Right renal pelvis (tissue), 4 donors: Measurements from ENCODE around the gene B4GALNT2. TPM values are rescaled to one million over a fixed set of nuclear protein-coding genes. Genes with fewer than 3 reads are reported as not detected.

Experiments used
- DNase-seq, 4 donors: peaks; one replicate each; pipeline ENCODE4 v3.0.0-alpha.2; 2013; ENCODE audit warnings: low read depth in 4 of 4, low spot score in 3 of 4, missing footprints in 1 of 4
- polyA plus RNA-seq, 4 donors: library from polyadenylated mRNA; unstranded; fragments of 120-200 nt; gene quantifications; one replicate each; pipeline ENCODE4 v1.2.1, GENCODE V29; 2013; ENCODE audit not compliant: insufficient read length in 4 of 4

B4GALNT2 gene
- polyA plus RNA-seq, 4 donors: 0.38 to 1.5 (median 0.75) TPM

- no peak for DNase-seq
Observed at GRCh38 chr17:49203796-49204195, 71.2 kb downstream of the B4GALNT2 start.

DNA sequence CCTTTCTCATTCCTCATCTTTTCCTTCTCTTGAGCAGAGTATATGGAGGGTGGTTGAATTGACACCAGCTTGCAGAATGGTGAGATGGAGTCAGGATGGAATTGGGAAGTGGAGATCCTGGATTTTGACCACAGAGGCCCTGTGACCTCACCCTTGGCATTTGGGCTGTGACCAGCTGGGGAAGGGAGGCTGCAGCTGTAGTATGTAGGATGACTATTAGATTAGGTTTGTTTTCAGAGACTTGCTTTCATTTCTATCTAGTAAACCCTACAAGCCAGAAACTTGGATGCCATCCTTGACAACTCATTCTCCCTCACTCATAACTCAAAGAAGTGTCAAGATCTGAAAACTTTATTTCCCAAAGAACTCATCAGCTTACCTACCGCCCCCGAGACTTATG, 71.9 kb downstream of the B4GALNT2 start:
- DNase-seq: no peak

- no peak for DNase-seq
Observed at GRCh38 chr17:49209061-49209571, 76.5 kb downstream of the B4GALNT2 start.

DNA sequence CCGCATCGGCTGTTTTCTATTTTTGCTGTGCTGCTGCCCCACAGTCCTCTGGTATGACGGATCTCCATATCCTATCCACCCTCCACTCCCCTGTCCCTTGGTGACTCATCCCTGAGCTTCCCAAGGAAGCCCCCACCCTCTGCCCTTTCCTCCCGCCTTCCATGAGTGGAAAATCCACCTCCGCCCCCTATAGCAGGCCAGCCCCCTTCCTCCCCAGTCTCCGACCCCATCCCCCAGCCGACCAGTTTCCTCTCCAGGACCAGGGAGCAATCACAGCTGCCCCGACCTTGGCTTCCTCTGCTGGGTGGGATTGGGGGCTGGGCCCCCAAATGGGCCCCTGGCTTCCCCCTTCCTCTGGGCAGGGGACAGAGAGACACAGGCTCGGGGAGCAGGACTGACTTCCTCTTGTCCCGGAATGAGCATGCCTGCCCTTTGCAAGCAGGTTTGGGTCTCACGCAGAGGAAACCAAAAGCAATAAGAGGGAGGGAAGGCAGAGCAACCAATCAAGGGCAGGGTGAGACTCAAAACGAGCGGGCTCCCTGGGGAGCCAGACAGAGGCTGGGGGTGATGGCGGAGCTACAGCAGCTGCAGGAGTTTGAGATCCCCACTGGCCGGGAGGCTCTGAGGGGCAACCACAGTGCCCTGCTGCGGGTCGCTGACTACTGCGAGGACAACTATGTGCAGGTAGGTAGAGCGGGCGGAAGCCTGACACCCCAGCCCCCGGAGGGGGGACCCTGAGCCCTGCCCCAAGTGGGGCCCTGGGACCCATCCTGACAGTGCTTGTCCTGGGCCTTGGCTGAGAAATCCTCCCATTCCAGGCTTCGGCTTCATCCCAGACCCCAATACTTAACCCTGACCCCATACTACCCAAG, 77.8 kb downstream of the B4GALNT2 start, which contains the start of the genes ABI3 and GNGT2:
Gene ABI3, plus strand, starts transcription at position 550 of the 872 bp plus-strand sequence. Its CDS starts 18 bp downstream, at position 568.
Gene GNGT2, minus strand, starts transcription at position 417 of the 872 bp plus-strand sequence. CDS start 3,152 bp downstream, outside the sequence.
- DNase-seq: no peak

GRCh38 chr17:49213399-49213798, 80.8 kb downstream of the B4GALNT2 start:
- DNase-seq: no peak

GRCh38 chr17:49213847-49214246, 81.3 kb downstream of the B4GALNT2 start:
- DNase-seq: no peak

- DNase-seq: no peak
Observed at GRCh38 chr17:49214676-49215360, 82.2 kb downstream of the B4GALNT2 start.

DNA sequence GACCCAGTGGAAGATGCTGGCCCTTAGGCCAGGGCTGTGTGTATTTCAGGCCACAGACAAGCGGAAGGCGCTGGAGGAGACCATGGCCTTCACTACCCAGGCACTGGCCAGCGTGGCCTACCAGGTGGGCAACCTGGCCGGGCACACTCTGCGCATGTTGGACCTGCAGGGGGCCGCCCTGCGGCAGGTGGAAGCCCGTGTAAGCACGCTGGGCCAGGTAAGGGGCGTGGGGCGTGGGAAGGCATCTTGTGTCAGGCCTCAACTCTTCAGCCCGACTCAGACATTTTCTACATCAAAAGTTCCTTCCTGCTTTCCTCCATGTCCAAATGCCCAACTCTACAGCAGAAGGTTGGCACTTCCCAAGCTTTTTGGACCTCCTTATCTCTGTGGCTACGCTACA, 83.9 kb downstream of the B4GALNT2 start:
- DNase-seq: no peak

- DNase-seq: no peak
Observed at GRCh38 chr17:49216953-49217650, 84.5 kb downstream of the B4GALNT2 start.

GRCh38 chr17:49217651-49218413, 85.3 kb downstream of the B4GALNT2 start:
- no peak for DNase-seq

DNA sequence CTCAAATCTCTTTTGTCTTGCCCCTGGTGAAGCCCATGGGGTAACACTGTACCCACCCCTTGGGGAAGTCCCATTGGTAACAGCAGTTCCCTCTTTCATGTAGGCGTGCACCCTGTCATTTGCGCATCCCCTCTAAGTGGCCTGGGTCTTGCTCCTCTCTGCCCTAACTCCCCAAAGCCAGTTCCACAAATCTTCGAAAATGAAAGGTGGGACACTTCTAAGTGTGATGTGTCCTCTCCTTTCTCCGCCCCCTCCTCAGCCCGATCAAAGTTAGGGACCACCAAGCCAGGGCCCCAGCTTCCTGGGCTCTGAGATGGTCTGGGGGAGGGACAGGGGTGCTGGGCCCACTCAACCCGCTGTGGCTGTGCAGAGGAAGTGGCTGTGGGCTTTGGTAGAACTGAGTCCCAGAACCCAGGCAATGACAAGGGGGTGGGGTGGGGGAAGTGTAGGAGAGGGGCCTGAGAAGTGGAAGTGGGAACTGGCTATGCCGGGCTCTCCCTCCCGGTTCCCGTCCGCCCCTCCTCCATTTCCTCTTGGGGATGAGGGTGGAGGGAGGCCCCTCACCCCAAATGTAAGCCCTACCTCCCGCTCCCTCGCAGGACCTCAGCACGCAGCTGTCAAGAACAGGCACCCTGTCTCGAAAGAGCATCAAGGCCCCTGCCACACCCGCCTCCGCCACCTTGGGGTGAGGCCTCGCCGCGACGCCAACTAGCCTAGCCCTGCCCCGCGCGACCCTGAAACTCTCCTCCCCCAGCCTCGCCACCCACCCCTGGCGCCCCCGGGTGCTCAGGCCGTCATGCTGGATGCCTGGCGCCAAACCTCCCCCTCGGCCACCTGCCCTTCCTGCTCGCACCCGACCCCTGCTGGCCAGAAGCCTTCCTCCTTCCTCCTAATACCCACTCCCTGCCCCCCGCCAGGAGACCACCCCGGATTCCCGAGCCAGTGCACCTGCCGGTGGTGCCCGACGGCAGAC, 86.7 kb downstream of the B4GALNT2 start:
- no peak for DNase-seq

GRCh38 chr17:49219987-49220386, 87.4 kb downstream of the B4GALNT2 start:
- no peak for DNase-seq

- no peak for DNase-seq
Observed at GRCh38 chr17:49223168-49223516, 90.6 kb downstream of the B4GALNT2 start.

- no peak for DNase-seq
Observed at GRCh38 chr17:49223517-49224197, 91.1 kb downstream of the B4GALNT2 start.

- DNase-seq: no peak
Observed at GRCh38 chr17:49224198-49224996, 91.8 kb downstream of the B4GALNT2 start.

DNA sequence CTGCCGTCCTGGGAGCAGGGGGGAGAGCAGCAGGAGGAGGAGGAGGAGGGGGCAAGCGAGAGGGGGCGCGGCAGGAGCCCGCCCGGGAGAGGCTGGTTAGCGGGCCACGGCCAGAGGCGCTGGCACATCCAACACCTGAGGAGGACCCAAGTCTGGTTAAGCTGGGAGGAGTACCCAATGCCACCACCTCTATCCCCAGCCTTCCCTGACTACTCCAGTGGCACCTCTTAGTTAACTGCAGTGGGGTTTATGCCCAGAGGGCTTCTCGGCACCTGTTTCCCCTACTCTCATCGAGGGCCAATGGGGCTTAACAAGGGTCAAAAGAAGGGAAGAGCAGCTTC, 92.4 kb downstream of the B4GALNT2 start:
- DNase-seq: no peak

- DNase-seq: no peak
Observed at GRCh38 chr17:49225554-49226236, 93.1 kb downstream of the B4GALNT2 start.
